WTC11 (cell line): ENCODE data around the gene MYMK. TPM values are rescaled to one million over a fixed set of nuclear protein-coding genes. Genes with fewer than 3 reads are reported as not detected.

Experiments
- ATAC-seq: fragments of 200-7000 bp; cut with Tn5 transposase; 2 replicates; pipeline ENCODE4 v1.10.0; 2021; ENCODE audit warnings: mild to moderate bottlenecking, moderate library complexity
- Bru-seq: library from RNA; stranded (reverse); fragments of 400-500 nt; gene quantifications from one replicate; lab custom pipeline; 2021; lab: Mats Ljungman, UMichigan
- CTCF ChIA-PET: fragments of 300-600 bp; sonication (Branson Sonifier 250); formaldehyde crosslinking; loops from one replicate; lab custom pipeline; 2021; ENCODE audit warnings: antibody characterized with exemption; lab: Charles Lee
- POLR2A ChIA-PET: fragments of 350-600 bp; sonication (Branson Sonifier 250); formaldehyde crosslinking; loops from one replicate; lab custom pipeline; 2021; ENCODE audit warnings: antibody characterized with exemption; lab: Charles Lee
- DNase-seq: peaks from one replicate; pipeline ENCODE4 v3.0.0; 2021; ENCODE audit warnings: low spot score
- H3K27ac Mint-ChIP-seq: 2 replicates; pipeline ENCODE4 v1.8.0; 2021; ENCODE audit warnings: mixed read lengths
- H3K27me3 Mint-ChIP-seq: 2 replicates; pipeline ENCODE4 v1.8.0; 2021; ENCODE audit warnings: low read depth, mild to moderate bottlenecking, moderate library complexity, mixed read lengths
- H3K36me3 Mint-ChIP-seq: 2 replicates; pipeline ENCODE4 v1.8.0; 2021; ENCODE audit warnings: mixed read lengths
- H3K4me1 Mint-ChIP-seq: 2 replicates; pipeline ENCODE4 v1.8.0; 2022; ENCODE audit warnings: mixed read lengths
- H3K4me3 Mint-ChIP-seq: 2 replicates; pipeline ENCODE4 v1.8.0; 2021; ENCODE audit warnings: mild to moderate bottlenecking, moderate library complexity, mixed read lengths
- H3K9me3 Mint-ChIP-seq: 2 replicates; pipeline ENCODE4 v1.8.0; 2021; ENCODE audit warnings: mixed read lengths
- CBFB ChIP-seq: sonication (generic); formaldehyde crosslinking; IDR thresholded peaks from 2 replicates; pipeline ENCODE4 v1.8.1; 2022; ENCODE audit warnings: mild to moderate bottlenecking, low read depth, missing genetic modification reagents
- CREM ChIP-seq: sonication (generic); formaldehyde crosslinking; IDR thresholded peaks from 2 replicates; pipeline ENCODE4 v1.8.1; 2022; ENCODE audit warnings: mild to moderate bottlenecking, missing genetic modification reagents, moderate library complexity
- EMX1 ChIP-seq: fragments of 250-450 bp; sonication (Bioruptor Pico); IDR thresholded peaks from 2 replicates; pipeline ENCODE4 v1.8.0; 2021; ENCODE audit warnings: mild to moderate bottlenecking
- ESRRA ChIP-seq: sonication (generic); formaldehyde crosslinking; IDR thresholded peaks from 2 replicates; pipeline ENCODE4 v1.8.1; 2022; ENCODE audit warnings: mild to moderate bottlenecking, missing genetic modification reagents, borderline replicate concordance
- GTF2I ChIP-seq: fragments of 250-450 bp; sonication (Bioruptor Pico); conservative IDR thresholded peaks from 2 replicates; pipeline ENCODE4 v1.4.0; 2021; ENCODE audit warnings: mild to moderate bottlenecking
- HMGXB4 ChIP-seq: sonication (generic); formaldehyde crosslinking; IDR thresholded peaks from 2 replicates; pipeline ENCODE4 v1.8.1; 2023; ENCODE audit warnings: mild to moderate bottlenecking, moderate library complexity, missing genetic modification reagents
- JUN ChIP-seq: sonication (generic); formaldehyde crosslinking; IDR thresholded peaks from 2 replicates; pipeline ENCODE4 v1.8.0; 2023; ENCODE audit warnings: mild to moderate bottlenecking, missing genetic modification reagents
- NFYB ChIP-seq: sonication (generic); formaldehyde crosslinking; conservative IDR thresholded peaks from 2 replicates; pipeline ENCODE4 v1.8.0; 2022; ENCODE audit warnings: low read depth, missing genetic modification reagents
- RELA ChIP-seq: sonication (generic); formaldehyde crosslinking; IDR thresholded peaks from 2 replicates; pipeline ENCODE4 v1.8.1; 2022; ENCODE audit warnings: missing genetic modification reagents, mild to moderate bottlenecking, borderline replicate concordance
- TEAD4 ChIP-seq: sonication (generic); formaldehyde crosslinking; IDR thresholded peaks from 2 replicates; pipeline ENCODE4 v1.8.0; 2022; ENCODE audit warnings: mild to moderate bottlenecking, missing genetic modification reagents
- ZNF219 ChIP-seq: sonication (generic); formaldehyde crosslinking; IDR thresholded peaks from 2 replicates; pipeline ENCODE4 v1.8.0; 2023; ENCODE audit warnings: missing genetic modification reagents, mild to moderate bottlenecking, borderline replicate concordance
- ZNF423 ChIP-seq: fragments of 250-450 bp; sonication (Bioruptor Pico); IDR thresholded peaks from 2 replicates; pipeline ENCODE4 v2.1.2; 2022; ENCODE audit warnings: mild to moderate bottlenecking, moderate library complexity
- ZNF425 ChIP-seq: fragments of 250-450 bp; sonication (Bioruptor Pico); conservative IDR thresholded peaks from 2 replicates; pipeline ENCODE4 v1.9.0; 2021; ENCODE audit warnings: mild to moderate bottlenecking
- long read RNA-seq, 3 experiments: library from RNA in 1 of 3; library from capped mRNA in 1 of 3; library from polyadenylated mRNA in 1 of 3; unstranded in 2 of 3; stranded (forward) in 1 of 3; transcript quantifications; one replicate each; pipeline ENCODE4 v2.0.0, GENCODE V29; 2021
- total RNA-seq: library from RNA; stranded (reverse); gene quantifications from 3 replicates; pipeline ENCODE4 v1.2.3, GENCODE V29; 2021
- TF ChIP-seq, protein P1 (sequence below): sonication (generic); formaldehyde crosslinking; IDR thresholded peaks from 2 replicates; pipeline ENCODE4 v1.8.1; 2023; ENCODE audit warnings: mild to moderate bottlenecking, missing genetic modification reagents, moderate library complexity
- TF ChIP-seq, protein P2 (sequence below): fragments of 250-450 bp; sonication (Bioruptor Pico); IDR thresholded peaks from 2 replicates; pipeline ENCODE4 v1.8.0; 2021; ENCODE audit warnings: mild to moderate bottlenecking
- TF ChIP-seq, protein P3 (sequence below): sonication (generic); formaldehyde crosslinking; IDR thresholded peaks from 2 replicates; pipeline ENCODE4 v1.8.0; 2022; ENCODE audit warnings: mild to moderate bottlenecking, missing genetic modification reagents

The MYMK gene, protein sequence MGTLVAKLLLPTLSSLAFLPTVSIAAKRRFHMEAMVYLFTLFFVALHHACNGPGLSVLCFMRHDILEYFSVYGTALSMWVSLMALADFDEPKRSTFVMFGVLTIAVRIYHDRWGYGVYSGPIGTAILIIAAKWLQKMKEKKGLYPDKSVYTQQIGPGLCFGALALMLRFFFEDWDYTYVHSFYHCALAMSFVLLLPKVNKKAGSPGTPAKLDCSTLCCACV
- total RNA-seq = 0.34 TPM in 1 of 3 replicates, not detected in the others
- Bru-seq, nascent RNA = percentile 11 among the genes with signal in this experiment
- long read RNA-seq, experiment 1 = 0 reads
- long read RNA-seq, experiment 2 = 0 reads
- long read RNA-seq, experiment 3 = 0 reads

- Mint-ChIP-seq H3K4me3 (no peak within 1 kb of the TSS), H3K4me1 (peaks cover 33% of the 10 kb centered on the region), H3K9me3 (no peaks in the 10 kb centered on the region), H3K36me3 (no peaks in the 10 kb centered on the region), H3K27ac (peak within 1 kb of the TSS; percentile 10; the same call in 1 of the 2 replicates), H3K27me3 (peaks cover 2% of the 10 kb centered on the region; the same call in 1 of the 2 replicates)
- ATAC-seq (no peak), DNase-seq (no peak)
- POLR2A ChIA-PET = no interaction called here
- TF ChIP-seq CBFB (CRISPR knock-in tag) (no peak), CREM (CRISPR knock-in tag) (no peak), ZNF425 (CRISPR knock-in tag) (no peak), ZNF423 (no peak), EMX1 (no peak), NFYB (CRISPR knock-in tag) (no peak), ESRRA (CRISPR knock-in tag) (no peak), RELA (CRISPR knock-in tag) (no peak), TEAD4 (CRISPR knock-in tag) (no peak), JUN (CRISPR knock-in tag) (no peak), ZNF219 (CRISPR knock-in tag) (no peak), HMGXB4 (CRISPR knock-in tag) (no peak), GTF2I (no peak)
- TF ChIP-seq, protein P1, sequence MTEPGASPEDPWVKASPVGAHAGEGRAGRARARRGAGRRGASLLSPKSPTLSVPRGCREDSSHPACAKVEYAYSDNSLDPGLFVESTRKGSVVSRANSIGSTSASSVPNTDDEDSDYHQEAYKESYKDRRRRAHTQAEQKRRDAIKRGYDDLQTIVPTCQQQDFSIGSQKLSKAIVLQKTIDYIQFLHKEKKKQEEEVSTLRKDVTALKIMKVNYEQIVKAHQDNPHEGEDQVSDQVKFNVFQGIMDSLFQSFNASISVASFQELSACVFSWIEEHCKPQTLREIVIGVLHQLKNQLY (CRISPR knock-in tag) = no peak
- TF ChIP-seq, protein P2, sequence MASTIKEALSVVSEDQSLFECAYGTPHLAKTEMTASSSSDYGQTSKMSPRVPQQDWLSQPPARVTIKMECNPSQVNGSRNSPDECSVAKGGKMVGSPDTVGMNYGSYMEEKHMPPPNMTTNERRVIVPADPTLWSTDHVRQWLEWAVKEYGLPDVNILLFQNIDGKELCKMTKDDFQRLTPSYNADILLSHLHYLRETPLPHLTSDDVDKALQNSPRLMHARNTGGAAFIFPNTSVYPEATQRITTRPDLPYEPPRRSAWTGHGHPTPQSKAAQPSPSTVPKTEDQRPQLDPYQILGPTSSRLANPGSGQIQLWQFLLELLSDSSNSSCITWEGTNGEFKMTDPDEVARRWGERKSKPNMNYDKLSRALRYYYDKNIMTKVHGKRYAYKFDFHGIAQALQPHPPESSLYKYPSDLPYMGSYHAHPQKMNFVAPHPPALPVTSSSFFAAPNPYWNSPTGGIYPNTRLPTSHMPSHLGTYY (CRISPR knock-in tag) = no peak
- TF ChIP-seq, protein P3, sequence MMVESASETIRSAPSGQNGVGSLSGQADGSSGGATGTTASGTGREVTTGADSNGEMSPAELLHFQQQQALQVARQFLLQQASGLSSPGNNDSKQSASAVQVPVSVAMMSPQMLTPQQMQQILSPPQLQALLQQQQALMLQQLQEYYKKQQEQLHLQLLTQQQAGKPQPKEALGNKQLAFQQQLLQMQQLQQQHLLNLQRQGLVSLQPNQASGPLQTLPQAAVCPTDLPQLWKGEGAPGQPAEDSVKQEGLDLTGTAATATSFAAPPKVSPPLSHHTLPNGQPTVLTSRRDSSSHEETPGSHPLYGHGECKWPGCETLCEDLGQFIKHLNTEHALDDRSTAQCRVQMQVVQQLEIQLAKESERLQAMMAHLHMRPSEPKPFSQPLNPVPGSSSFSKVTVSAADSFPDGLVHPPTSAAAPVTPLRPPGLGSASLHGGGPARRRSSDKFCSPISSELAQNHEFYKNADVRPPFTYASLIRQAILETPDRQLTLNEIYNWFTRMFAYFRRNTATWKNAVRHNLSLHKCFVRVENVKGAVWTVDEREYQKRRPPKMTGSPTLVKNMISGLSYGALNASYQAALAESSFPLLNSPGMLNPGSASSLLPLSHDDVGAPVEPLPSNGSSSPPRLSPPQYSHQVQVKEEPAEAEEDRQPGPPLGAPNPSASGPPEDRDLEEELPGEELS (CRISPR knock-in tag) = no peak
- CTCF ChIA-PET = interaction anchor here (0.6 to 5.1 kb wide), 8 partner anchors 10 to 201 kb away, joined by 3 to 24 read pairs (median 5); no protein-coding TSS in a partner anchor
These were observed at the start of gene MYMK for GRCh38 chr9:133524679-133525228. Gene MYMK (minus strand): TSS chr9:133524959. CDS start chr9:133524844, 115 bp downstream.
